Stimulated activated effector memory CD8-positive, alpha-beta T cell treated with anti-CD3 and anti-CD28 coated beads, Interleukin-12 subunit alpha, Interleukin-12 subunit beta, amount 100 ng/mL, for 72 hours (primary cell): ENCODE measurements around the gene HBG2.
A peak's percentile ranks its signal among the peaks of the same experiment; 100 is the strongest.

Source experiments
- ATAC-seq: fragments of 150-1000 bp; cut with Tn5 transposase; 2 replicates; pipeline ENCODE4 v1.10.0; 2021
- DNase-seq, 2 donors: peaks; one replicate each; pipeline ENCODE4 v3.0.0; 2021 to 2022; ENCODE audit warnings: low spot score in 2 of 2
- H3K27ac Mint-ChIP-seq: one replicate; pipeline ENCODE4 v1.8.0; 2022; ENCODE audit warnings: mild to moderate bottlenecking, mixed read lengths
- H3K36me3 Mint-ChIP-seq: one replicate; pipeline ENCODE4 v1.8.0; 2022; ENCODE audit warnings: mild to moderate bottlenecking, mixed read lengths
- H3K4me1 Mint-ChIP-seq: one replicate; pipeline ENCODE4 v1.8.0; 2022; ENCODE audit warnings: mixed read lengths
- H3K4me3 Mint-ChIP-seq: one replicate; pipeline ENCODE4 v1.8.0; 2022; ENCODE audit warnings: mild to moderate bottlenecking, mixed read lengths
- H3K9me3 Mint-ChIP-seq: one replicate; pipeline ENCODE4 v1.8.0; 2022; ENCODE audit warnings: mixed read lengths

The HBG2 gene

GRCh38 chr11:5246772-5247471 is 7.7 kb downstream of the HBG2 start:
- no peaks in the 10 kb centered on the region for H3K4me1 Mint-ChIP-seq
- no peak overlapping the region for H3K27ac Mint-ChIP-seq
- H3K9me3 Mint-ChIP-seq: no peaks in the 10 kb centered on the region
- H3K4me3 Mint-ChIP-seq: no peak overlapping the region
- ATAC-seq (no peak), DNase-seq (no peak)
- no peaks in the 10 kb centered on the region for H3K36me3 Mint-ChIP-seq

GRCh38 chr11:5245155-5245554 is 9.4 kb downstream of the HBG2 start:
- Mint-ChIP-seq H3K27ac (no peak overlapping the region), H3K36me3 (no peaks in the 10 kb centered on the region), H3K4me1 (no peaks in the 10 kb centered on the region), H3K9me3 (no peaks in the 10 kb centered on the region), H3K4me3 (no peak overlapping the region)
- ATAC-seq: no peak
- DNase-seq: no peak

GRCh38 chr11:5243816-5244180 is 10.8 kb downstream of the HBG2 start:
- Mint-ChIP-seq H3K4me1 (no peaks in the 10 kb centered on the region), H3K4me3 (no peak overlapping the region), H3K27ac (no peak overlapping the region), H3K36me3 (no peaks in the 10 kb centered on the region), H3K9me3 (no peaks in the 10 kb centered on the region)
- ATAC-seq (no peak), DNase-seq (no peak)

- no peaks in the 10 kb centered on the region for H3K36me3 Mint-ChIP-seq
Measured at GRCh38 chr11:5242933-5243815, 11.4 kb downstream of the HBG2 start.

GRCh38 chr11:5242208-5242607 is 12.4 kb downstream of the HBG2 start:
- H3K4me3 Mint-ChIP-seq: no peak overlapping the region
- ATAC-seq: no peak
- no peaks in the 10 kb centered on the region for H3K36me3 Mint-ChIP-seq

More at GRCh38 chr11:5242933-5243815, 11.4 kb downstream of the HBG2 start:
- Mint-ChIP-seq H3K4me1 (no peaks in the 10 kb centered on the region), H3K27ac (no peak overlapping the region), H3K4me3 (no peak overlapping the region), H3K9me3 (no peaks in the 10 kb centered on the region)
- DNase-seq: no peak
- no peak for ATAC-seq

GRCh38 chr11:5241458-5241857 is 13.1 kb downstream of the HBG2 start:
- Mint-ChIP-seq H3K9me3 (no peaks in the 10 kb centered on the region), H3K4me3 (no peak overlapping the region), H3K36me3 (no peaks in the 10 kb centered on the region), H3K27ac (no peak overlapping the region), H3K4me1 (no peaks in the 10 kb centered on the region)
- DNase-seq (no peak), ATAC-seq (no peak)

More at GRCh38 chr11:5242208-5242607, 12.4 kb downstream of the HBG2 start:
- DNase-seq: no peak
- no peaks in the 10 kb centered on the region for H3K9me3 Mint-ChIP-seq
- H3K4me1 Mint-ChIP-seq: no peaks in the 10 kb centered on the region
- H3K27ac Mint-ChIP-seq: no peak overlapping the region

GRCh38 chr11:5240458-5240857 is 14.1 kb downstream of the HBG2 start:
- no peak for DNase-seq
- Mint-ChIP-seq H3K4me3 (no peak overlapping the region), H3K27ac (no peak overlapping the region), H3K4me1 (no peaks in the 10 kb centered on the region), H3K9me3 (no peaks in the 10 kb centered on the region), H3K36me3 (no peaks in the 10 kb centered on the region)
- no peak for ATAC-seq

- Mint-ChIP-seq H3K4me1 (no peaks in the 10 kb centered on the region), H3K36me3 (no peaks in the 10 kb centered on the region), H3K27ac (no peak overlapping the region), H3K4me3 (no peak overlapping the region), H3K9me3 (no peaks in the 10 kb centered on the region)
- DNase-seq: no peak
- no peak for ATAC-seq
Measured at GRCh38 chr11:5240056-5240455, 14.5 kb downstream of the HBG2 start.

GRCh38 chr11:5239046-5239445 is 15.5 kb downstream of the HBG2 start:
- Mint-ChIP-seq H3K4me1 (no peaks in the 10 kb centered on the region), H3K27ac (no peak overlapping the region)

GRCh38 chr11:5238486-5238885 is 16.1 kb downstream of the HBG2 start:
- Mint-ChIP-seq H3K9me3 (no peaks in the 10 kb centered on the region), H3K27ac (no peak overlapping the region), H3K36me3 (no peaks in the 10 kb centered on the region), H3K4me1 (no peaks in the 10 kb centered on the region), H3K4me3 (no peak overlapping the region)
- DNase-seq (no peak), ATAC-seq (no peak)

More at GRCh38 chr11:5239046-5239445, 15.5 kb downstream of the HBG2 start:
- Mint-ChIP-seq H3K36me3 (no peaks in the 10 kb centered on the region), H3K4me3 (no peak overlapping the region), H3K9me3 (no peaks in the 10 kb centered on the region)
- ATAC-seq (no peak), DNase-seq (no peak)

- no peaks in the 10 kb centered on the region for H3K4me1 Mint-ChIP-seq
- no peak overlapping the region for H3K27ac Mint-ChIP-seq
- no peaks in the 10 kb centered on the region for H3K36me3 Mint-ChIP-seq
Measured at GRCh38 chr11:5237420-5237819, 17.2 kb downstream of the HBG2 start.

GRCh38 chr11:5235364-5236095 is 19.1 kb downstream of the HBG2 start:
- Mint-ChIP-seq H3K27ac (no peak overlapping the region), H3K9me3 (no peaks in the 10 kb centered on the region), H3K4me3 (no peak overlapping the region), H3K36me3 (no peaks in the 10 kb centered on the region), H3K4me1 (no peaks in the 10 kb centered on the region)
- DNase-seq (no peak), ATAC-seq (no peak)

More at GRCh38 chr11:5237420-5237819, 17.2 kb downstream of the HBG2 start:
- Mint-ChIP-seq H3K9me3 (no peaks in the 10 kb centered on the region), H3K4me3 (no peak overlapping the region)
- DNase-seq (no peak), ATAC-seq (no peak)

- no peak for DNase-seq
- Mint-ChIP-seq H3K4me1 (no peaks in the 10 kb centered on the region), H3K9me3 (no peaks in the 10 kb centered on the region), H3K36me3 (no peaks in the 10 kb centered on the region), H3K27ac (no peak within 1 kb of the TSS), H3K4me3 (no peak within 1 kb of the TSS)
- peak; percentile 24 for ATAC-seq
Measured at GRCh38 chr11:5234381-5234834, 20.2 kb downstream of the HBG2 start, which contains the start of gene HBD. Gene HBD, minus strand, starts transcription at chr11:5234483. Its CDS starts 50 bp downstream, at chr11:5234433.

GRCh38 chr11:5233307-5233706 is 21.3 kb downstream of the HBG2 start:
- no peaks in the 10 kb centered on the region for H3K36me3 Mint-ChIP-seq
- H3K9me3 Mint-ChIP-seq: no peaks in the 10 kb centered on the region
- no peak overlapping the region for H3K27ac Mint-ChIP-seq
- ATAC-seq: no peak
- no peak for DNase-seq
- H3K4me1 Mint-ChIP-seq: no peaks in the 10 kb centered on the region
- H3K4me3 Mint-ChIP-seq: no peak overlapping the region

- no peak overlapping the region for H3K27ac Mint-ChIP-seq
- ATAC-seq: no peak
- no peaks in the 10 kb centered on the region for H3K4me1 Mint-ChIP-seq
- no peak overlapping the region for H3K4me3 Mint-ChIP-seq
- H3K36me3 Mint-ChIP-seq: no peaks in the 10 kb centered on the region
- no peak for DNase-seq
- H3K9me3 Mint-ChIP-seq: no peaks in the 10 kb centered on the region
Measured at GRCh38 chr11:5232821-5233220, 21.8 kb downstream of the HBG2 start.
